Astrocyte of the hippocampus (primary cell): ENCODE results near the gene HOXD3.

Experiments
- DNase-seq: peaks from one replicate; pipeline ENCODE4 v3.0.0; 2011; ENCODE audit warnings: low read depth, low spot score

Gene HOXD3

GRCh38 chr2:176132205-176133171 is 24.6 kb upstream of the HOXD3 start:
- peak; percentile 23 for DNase-seq

GRCh38 chr2:176133389-176133788 is 23.7 kb upstream of the HOXD3 start:
- no peak for DNase-seq

GRCh38 chr2:176134035-176134434 is 23.1 kb upstream of the HOXD3 start:
- DNase-seq, result no peak

GRCh38 chr2:176135035-176135440 is 22.1 kb upstream of the HOXD3 start:
- no peak for DNase-seq

GRCh38 chr2:176136374-176137251 is 20.5 kb upstream of the HOXD3 start:
- no peak for DNase-seq

GRCh38 chr2:176137252-176137580 is 19.9 kb upstream of the HOXD3 start:
- no peak for DNase-seq

GRCh38 chr2:176137906-176138305 is 19.2 kb upstream of the HOXD3 start:
- DNase-seq, result no peak

GRCh38 chr2:176138526-176138922 is 18.6 kb upstream of the HOXD3 start:
- DNase-seq, result no peak

- no peak for DNase-seq
These were observed 18.0 kb upstream of the HOXD3 start for GRCh38 chr2:176138923-176139660.

- DNase-seq, result no peak
These were observed 17.2 kb upstream of the HOXD3 start for GRCh38 chr2:176139661-176140512.

- peak; percentile 73 for DNase-seq
These were observed 16.4 kb upstream of the HOXD3 start for GRCh38 chr2:176140513-176141317.

GRCh38 chr2:176142281-176142680 is 14.8 kb upstream of the HOXD3 start:
- DNase-seq, result no peak

GRCh38 chr2:176145085-176145969 is 11.8 kb upstream of the HOXD3 start:
- no peak for DNase-seq

GRCh38 chr2:176146101-176146500 is 11.0 kb upstream of the HOXD3 start:
- no peak for DNase-seq

- no peak for DNase-seq
These were observed 10.5 kb upstream of the HOXD3 start for GRCh38 chr2:176146645-176147044.

- DNase-seq, result no peak
These were observed 9.8 kb upstream of the HOXD3 start for GRCh38 chr2:176147210-176147799.

GRCh38 chr2:176147800-176148496 is 9.2 kb upstream of the HOXD3 start:
- DNase-seq, result no peak
